RWPE1 (cell line): ENCODE data around the gene NR6A1.

ENCODE experiments used
- CTCF ChIA-PET: fragments of 350-600 bp; sonication (Branson Sonifier 250); formaldehyde crosslinking; extraction: SDS; loops from one replicate; lab custom pipeline; 2021; lab: Yijun Ruan, JAX
- POLR2A ChIA-PET: fragments of 400-600 bp; formaldehyde crosslinking; extraction: SDS; loops from one replicate; lab custom pipeline; 2020; ENCODE audit warnings: antibody characterized with exemption; ENCODE audit not compliant: low non-redundant PET; lab: Yijun Ruan, JAX
- DNase-seq: peaks from one replicate; pipeline ENCODE4 v3.0.0; 2012; ENCODE audit warnings: low spot score
- H3K27ac ChIP-seq: fragments of 450-650 bp; 2 replicates; pipeline ENCODE4 v1.5.1; 2017
- CTCF ChIP-seq: fragments of 450-650 bp; conservative IDR thresholded peaks from 2 replicates; pipeline ENCODE4 v1.5.1; 2017; ENCODE audit warnings: low read depth, mild to moderate bottlenecking

NR6A1 gene

GRCh38 chr9:124724415-124725067 is 46.6 kb downstream of the NR6A1 start:
- no peak overlapping the region for H3K27ac ChIP-seq
- no peak for TF ChIP-seq CTCF
- CTCF ChIA-PET, result interaction anchor here (0.6 to 1.0 kb wide), 4 partner anchors 13 to 628 kb away, joined by 3 to 5 read pairs (median 4); no protein-coding TSS in a partner anchor
- POLR2A ChIA-PET, result no interaction called here
- DNase-seq, result no peak

GRCh38 chr9:124723352-124723751 is 47.8 kb downstream of the NR6A1 start:
- no peak overlapping the region for H3K27ac ChIP-seq
- no peak for TF ChIP-seq CTCF
- ChIA-PET POLR2A (no interaction called here), CTCF (interaction anchor here (0.5 to 1.1 kb wide), 4 partner anchors 10 to 102 kb away, joined by 3 read pairs; no protein-coding TSS in a partner anchor)
- no peak for DNase-seq

- DNase-seq, result no peak
- no peak overlapping the region for H3K27ac ChIP-seq
- POLR2A ChIA-PET, result no interaction called here
- CTCF ChIA-PET, result interaction anchor here (0.6 to 1.5 kb wide), 5 partner anchors 10 to 888 kb away, joined by 3 read pairs; no protein-coding TSS in a partner anchor
- no peak for TF ChIP-seq CTCF
These were observed 49.8 kb downstream of the NR6A1 start for GRCh38 chr9:124721109-124721906.

GRCh38 chr9:124720429-124721108 is 50.5 kb downstream of the NR6A1 start:
- CTCF ChIA-PET, result interaction anchor here (0.6 to 1.5 kb wide), 5 partner anchors 9 to 103 kb away, joined by 3 read pairs; no protein-coding TSS in a partner anchor
- POLR2A ChIA-PET, result no interaction called here
- DNase-seq, result no peak
- no peak overlapping the region for H3K27ac ChIP-seq
- no peak for TF ChIP-seq CTCF

GRCh38 chr9:124718928-124719327 is 52.2 kb downstream of the NR6A1 start:
- CTCF ChIA-PET, result interaction anchor here (0.6 to 0.7 kb wide), 3 partner anchors 10 to 794 kb away, joined by 3 to 4 read pairs (median 3); no protein-coding TSS in a partner anchor
- no peak for TF ChIP-seq CTCF

GRCh38 chr9:124717597-124717996 is 53.5 kb downstream of the NR6A1 start:
- ChIA-PET POLR2A (no interaction called here), CTCF (interaction anchor here (0.9 to 1.2 kb wide), 2 partner anchors 47 to 49 kb away, joined by 3 read pairs; no protein-coding TSS in a partner anchor)
- DNase-seq, result no peak
- no peak overlapping the region for H3K27ac ChIP-seq
- no peak for TF ChIP-seq CTCF

More at GRCh38 chr9:124718928-124719327, 52.2 kb downstream of the NR6A1 start:
- DNase-seq, result no peak
- no peak overlapping the region for H3K27ac ChIP-seq
- POLR2A ChIA-PET, result no interaction called here
